GM06990 (cell line): ENCODE data around the gene AKAP6.
"Not testable (repeated sequence)": the region's sequence is repeated elsewhere in the genome, so short reads cannot be mapped to it uniquely, and the experiment has no call there.

Experiments
- DNase-seq: peaks from one replicate; pipeline ENCODE4 v3.0.0-alpha.2; 2011; ENCODE audit not compliant: insufficient read length; ENCODE audit errors: extremely low read depth
- H3K27me3 ChIP-seq: replicated peaks from 2 replicates; pipeline ENCODE4 v1.6.0; 2011; ENCODE audit warnings: low read length; ENCODE audit not compliant: control insufficient read depth, insufficient read depth
- H3K36me3 ChIP-seq: 2 replicates; pipeline ENCODE4 v1.5.1; 2011; ENCODE audit warnings: low read length; ENCODE audit not compliant: control insufficient read depth, insufficient read depth
- H3K4me3 ChIP-seq: replicated peaks from 2 replicates; pipeline ENCODE4 v1.5.1; 2011; ENCODE audit warnings: low read depth, mild to moderate bottlenecking, control low read depth, low read length
- CTCF ChIP-seq: IDR thresholded peaks from 2 replicates; pipeline ENCODE4 v1.5.1; 2011; ENCODE audit warnings: low read length, control low read depth, mild to moderate bottlenecking, inconsistent platforms; ENCODE audit not compliant: insufficient read depth, poor library complexity, severe bottlenecking

AKAP6 gene

GRCh38 chr14:32576088-32576795, 247.1 kb downstream of the AKAP6 start:
- no peak for DNase-seq
- no peak overlapping the region for H3K4me3 ChIP-seq
- H3K36me3 ChIP-seq: no peaks in the 10 kb centered on the region
- TF ChIP-seq CTCF: peak; percentile 89
- H3K27me3 ChIP-seq: no peaks in the 10 kb centered on the region

GRCh38 chr14:32576977-32577376, 247.9 kb downstream of the AKAP6 start:
- TF ChIP-seq CTCF: no peak
- Histone ChIP-seq H3K27me3 (no peaks in the 10 kb centered on the region), H3K36me3 (no peaks in the 10 kb centered on the region), H3K4me3 (no peak overlapping the region)
- DNase-seq: no peak

GRCh38 chr14:32578181-32578580, 249.1 kb downstream of the AKAP6 start:
- no peaks in the 10 kb centered on the region for H3K27me3 ChIP-seq
- TF ChIP-seq CTCF: no peak
- DNase-seq: no peak
- H3K36me3 ChIP-seq: no peaks in the 10 kb centered on the region
- H3K4me3 ChIP-seq: no peak overlapping the region

- not testable (repeated sequence) for DNase-seq, H3K4me3 ChIP-seq, H3K36me3 ChIP-seq, H3K27me3 ChIP-seq
Measured at GRCh38 chr14:32583427-32583826, 254.3 kb downstream of the AKAP6 start.

GRCh38 chr14:32584079-32584478, 255.0 kb downstream of the AKAP6 start:
- no peak overlapping the region for H3K4me3 ChIP-seq
- H3K27me3 ChIP-seq: no peaks in the 10 kb centered on the region
- no peaks in the 10 kb centered on the region for H3K36me3 ChIP-seq
- no peak for TF ChIP-seq CTCF
- no peak for DNase-seq

GRCh38 chr14:32587461-32587860, 258.4 kb downstream of the AKAP6 start:
- H3K4me3 ChIP-seq: no peak overlapping the region
- no peak for DNase-seq
- H3K27me3 ChIP-seq: no peaks in the 10 kb centered on the region
- no peaks in the 10 kb centered on the region for H3K36me3 ChIP-seq
- TF ChIP-seq CTCF: no peak
